NOMO-1 treated with DMSO at 0.1 percent for 48 hours (cell line): Measurements from ENCODE around the gene CRYBG1.

Experiments used
- DNase-seq: peaks from one replicate; lab custom pipeline; 2025; ENCODE audit not compliant: unreplicated experiment; lab: John Stamatoyannopoulos, UW

Gene CRYBG1

GRCh38 chr6:106519460-106520394 is 159.2 kb downstream of the CRYBG1 start:
- peak; percentile 88 for DNase-seq

GRCh38 chr6:106520711-106521401 is 160.3 kb downstream of the CRYBG1 start:
- peak; percentile 86 for DNase-seq

GRCh38 chr6:106522562-106523250 is 162.2 kb downstream of the CRYBG1 start:
- DNase-seq: peak; percentile 80

GRCh38 chr6:106525107-106525881 is 164.8 kb downstream of the CRYBG1 start:
- DNase-seq: no peak

GRCh38 chr6:106525882-106526275 is 165.4 kb downstream of the CRYBG1 start:
- DNase-seq: no peak

- no peak for DNase-seq
These were observed 166.6 kb downstream of the CRYBG1 start for GRCh38 chr6:106527117-106527516.

GRCh38 chr6:106527979-106528378 is 167.5 kb downstream of the CRYBG1 start:
- DNase-seq: no peak

- no peak for DNase-seq
These were observed 168.0 kb downstream of the CRYBG1 start for GRCh38 chr6:106528521-106528920.

GRCh38 chr6:106529438-106529837 is 168.9 kb downstream of the CRYBG1 start:
- no peak for DNase-seq

GRCh38 chr6:106530026-106530425 is 169.5 kb downstream of the CRYBG1 start:
- DNase-seq: no peak

GRCh38 chr6:106530502-106530901 is 170.0 kb downstream of the CRYBG1 start:
- DNase-seq: no peak

GRCh38 chr6:106533054-106533453 is 172.5 kb downstream of the CRYBG1 start:
- DNase-seq: no peak

GRCh38 chr6:106534004-106534403 is 173.5 kb downstream of the CRYBG1 start:
- DNase-seq: no peak

GRCh38 chr6:106534564-106534982 is 174.1 kb downstream of the CRYBG1 start:
- no peak for DNase-seq

GRCh38 chr6:106535012-106535411 is 174.5 kb downstream of the CRYBG1 start:
- no peak for DNase-seq

GRCh38 chr6:106536357-106536756 is 175.8 kb downstream of the CRYBG1 start:
- no peak for DNase-seq

GRCh38 chr6:106536851-106537250 is 176.3 kb downstream of the CRYBG1 start:
- peak; percentile 22 for DNase-seq

- no peak for DNase-seq
These were observed 177.1 kb downstream of the CRYBG1 start for GRCh38 chr6:106537662-106538061.

GRCh38 chr6:106538145-106538544 is 177.6 kb downstream of the CRYBG1 start:
- DNase-seq: peak; percentile 32

- DNase-seq: peak; percentile 38
These were observed 179.4 kb downstream of the CRYBG1 start for GRCh38 chr6:106539936-106540335.

- DNase-seq: no peak
These were observed 179.9 kb downstream of the CRYBG1 start for GRCh38 chr6:106540432-106540831.
